GM12874 (cell line): ENCODE data around the gene SNX14.

ENCODE experiments used
- TF ChIP-seq, protein P1 (sequence below): IDR thresholded peaks from 2 replicates; pipeline ENCODE4 v1.5.1; 2011; ENCODE audit warnings: low read depth, mild to moderate bottlenecking, control low read depth, low read length, moderate library complexity; ENCODE audit not compliant: insufficient read depth

The SNX14 gene

DNA sequence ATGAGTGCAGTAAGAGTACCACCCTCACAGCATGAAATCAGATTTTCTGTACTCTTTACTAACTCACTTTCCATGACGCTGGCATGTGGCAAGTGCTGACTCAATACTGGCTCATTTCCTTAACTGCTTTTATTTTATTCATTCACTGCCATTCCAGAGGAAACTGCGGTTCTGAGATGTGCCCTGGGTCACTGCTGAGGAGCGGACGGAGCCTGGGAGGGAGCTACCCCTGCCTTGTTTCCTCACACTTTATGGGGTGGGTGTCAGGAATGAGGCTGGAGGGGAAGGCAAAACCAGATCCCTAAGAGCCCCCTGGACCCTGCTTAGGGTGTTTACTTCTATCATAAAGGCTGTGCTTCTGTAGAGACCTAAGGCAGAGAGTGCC lies 129.4 kb downstream of the SNX14 start:
- TF ChIP-seq, protein P1, sequence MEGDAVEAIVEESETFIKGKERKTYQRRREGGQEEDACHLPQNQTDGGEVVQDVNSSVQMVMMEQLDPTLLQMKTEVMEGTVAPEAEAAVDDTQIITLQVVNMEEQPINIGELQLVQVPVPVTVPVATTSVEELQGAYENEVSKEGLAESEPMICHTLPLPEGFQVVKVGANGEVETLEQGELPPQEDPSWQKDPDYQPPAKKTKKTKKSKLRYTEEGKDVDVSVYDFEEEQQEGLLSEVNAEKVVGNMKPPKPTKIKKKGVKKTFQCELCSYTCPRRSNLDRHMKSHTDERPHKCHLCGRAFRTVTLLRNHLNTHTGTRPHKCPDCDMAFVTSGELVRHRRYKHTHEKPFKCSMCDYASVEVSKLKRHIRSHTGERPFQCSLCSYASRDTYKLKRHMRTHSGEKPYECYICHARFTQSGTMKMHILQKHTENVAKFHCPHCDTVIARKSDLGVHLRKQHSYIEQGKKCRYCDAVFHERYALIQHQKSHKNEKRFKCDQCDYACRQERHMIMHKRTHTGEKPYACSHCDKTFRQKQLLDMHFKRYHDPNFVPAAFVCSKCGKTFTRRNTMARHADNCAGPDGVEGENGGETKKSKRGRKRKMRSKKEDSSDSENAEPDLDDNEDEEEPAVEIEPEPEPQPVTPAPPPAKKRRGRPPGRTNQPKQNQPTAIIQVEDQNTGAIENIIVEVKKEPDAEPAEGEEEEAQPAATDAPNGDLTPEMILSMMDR: no peak

DNA sequence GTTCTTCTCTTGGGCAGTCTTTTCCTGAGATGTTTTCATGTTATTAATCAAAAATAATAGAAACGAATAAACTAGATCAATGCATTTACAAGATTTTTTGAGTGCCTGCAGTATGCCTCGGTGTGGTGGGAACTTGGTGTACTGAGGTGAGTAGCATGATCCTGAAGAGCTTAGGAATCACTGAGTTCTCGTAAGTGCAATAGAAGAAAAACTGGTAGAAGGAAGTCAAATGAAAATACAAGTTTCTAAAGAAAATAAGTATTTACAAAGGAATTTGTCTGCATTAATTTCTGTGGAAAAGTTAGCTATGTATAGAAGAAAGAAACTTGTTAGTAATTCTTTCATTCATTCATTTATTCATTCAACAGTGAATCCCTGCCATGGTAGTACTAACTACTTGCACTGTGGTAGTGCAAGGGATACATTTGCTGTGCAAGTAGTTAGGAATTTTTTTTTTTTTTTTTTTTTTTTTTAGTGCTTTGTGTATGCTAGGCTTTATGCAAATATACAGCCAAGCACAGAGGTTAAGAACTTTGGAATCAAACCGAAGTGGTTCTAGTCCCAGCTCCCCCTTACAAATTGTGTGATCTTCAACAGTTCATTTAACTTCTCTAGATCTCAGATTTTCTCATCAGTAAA lies 129.9 kb downstream of the SNX14 start:
- TF ChIP-seq, protein P1: no peak

DNA sequence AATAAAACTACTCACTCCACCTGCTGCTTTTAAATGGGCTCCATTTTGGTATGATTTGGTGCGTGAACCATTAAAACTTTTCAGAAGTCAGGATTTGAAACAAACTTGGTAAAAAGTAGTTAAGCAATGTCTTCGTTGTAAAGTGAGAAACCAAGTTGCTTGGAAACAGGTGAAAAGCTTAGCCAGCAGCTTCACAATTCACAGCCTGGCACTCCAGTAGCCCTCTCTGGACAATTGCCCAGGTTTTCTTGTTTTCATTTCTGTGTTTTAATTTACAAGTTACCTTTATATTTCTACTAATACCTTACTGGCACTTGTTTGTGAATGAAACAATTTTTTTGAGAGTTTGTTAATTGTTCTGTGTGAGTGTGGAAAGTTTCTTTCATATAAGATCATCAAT lies 131.0 kb downstream of the SNX14 start:
- TF ChIP-seq, protein P1: no peak

DNA sequence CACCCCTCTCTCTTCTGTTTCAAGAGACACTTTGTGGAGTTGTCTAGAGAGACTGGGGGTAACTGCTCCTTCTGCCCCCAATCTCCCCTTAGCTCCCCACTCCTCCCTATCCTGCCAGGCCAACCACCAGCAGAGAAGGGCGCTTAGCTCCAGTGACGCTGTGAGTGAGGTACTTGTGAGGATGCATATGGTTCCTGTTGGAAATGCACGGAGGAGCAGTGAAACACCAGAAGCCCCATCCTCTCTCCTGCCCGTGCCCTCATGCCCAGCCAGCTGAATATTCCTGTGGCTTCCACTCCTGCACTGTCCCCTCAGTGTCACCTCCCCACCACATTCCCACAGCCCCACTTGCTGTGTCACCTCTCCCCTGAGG lies 131.9 kb downstream of the SNX14 start:
- TF ChIP-seq, protein P1: no peak

DNA sequence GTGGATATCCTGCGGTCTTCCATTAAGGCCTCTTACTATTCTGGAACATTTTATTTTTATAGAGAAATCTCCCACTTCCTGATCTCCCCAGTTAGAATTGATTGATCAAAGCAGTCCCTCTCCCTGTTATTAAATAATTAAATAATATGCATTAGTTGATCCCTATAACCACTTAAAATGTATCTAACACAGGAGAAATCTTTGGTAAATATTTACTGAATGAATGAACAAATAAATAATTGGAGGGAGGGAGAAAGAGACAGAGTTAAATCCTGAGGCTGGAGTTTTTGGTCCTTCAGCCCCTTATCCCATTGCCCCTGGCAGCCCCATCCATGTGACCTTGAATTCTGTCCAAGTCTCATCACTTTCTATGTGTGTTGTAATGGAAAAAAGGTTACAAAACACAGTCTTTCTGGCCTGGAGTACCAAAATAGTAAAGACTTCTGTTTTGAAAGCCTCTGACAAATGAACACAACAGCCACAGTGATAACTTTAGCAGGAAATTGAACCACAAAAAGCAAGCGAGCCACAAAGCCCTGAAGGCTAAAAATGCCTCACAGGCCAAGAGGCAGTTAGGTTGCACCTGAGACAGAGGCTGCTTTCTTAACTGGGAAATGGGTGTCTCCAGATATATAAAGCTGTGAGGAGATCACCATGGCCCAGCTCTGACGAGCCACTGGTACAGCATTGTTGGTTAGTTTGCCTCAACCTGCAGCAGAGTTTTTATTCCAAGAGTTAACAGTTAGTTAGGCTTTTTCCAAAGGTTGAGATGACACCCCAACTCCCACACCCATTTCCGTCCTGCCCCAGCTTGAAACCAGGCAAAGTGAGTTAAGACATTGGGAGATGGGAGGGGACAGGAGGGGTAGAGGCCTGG lies 132.5 kb downstream of the SNX14 start:
- TF ChIP-seq, protein P1: no peak

DNA sequence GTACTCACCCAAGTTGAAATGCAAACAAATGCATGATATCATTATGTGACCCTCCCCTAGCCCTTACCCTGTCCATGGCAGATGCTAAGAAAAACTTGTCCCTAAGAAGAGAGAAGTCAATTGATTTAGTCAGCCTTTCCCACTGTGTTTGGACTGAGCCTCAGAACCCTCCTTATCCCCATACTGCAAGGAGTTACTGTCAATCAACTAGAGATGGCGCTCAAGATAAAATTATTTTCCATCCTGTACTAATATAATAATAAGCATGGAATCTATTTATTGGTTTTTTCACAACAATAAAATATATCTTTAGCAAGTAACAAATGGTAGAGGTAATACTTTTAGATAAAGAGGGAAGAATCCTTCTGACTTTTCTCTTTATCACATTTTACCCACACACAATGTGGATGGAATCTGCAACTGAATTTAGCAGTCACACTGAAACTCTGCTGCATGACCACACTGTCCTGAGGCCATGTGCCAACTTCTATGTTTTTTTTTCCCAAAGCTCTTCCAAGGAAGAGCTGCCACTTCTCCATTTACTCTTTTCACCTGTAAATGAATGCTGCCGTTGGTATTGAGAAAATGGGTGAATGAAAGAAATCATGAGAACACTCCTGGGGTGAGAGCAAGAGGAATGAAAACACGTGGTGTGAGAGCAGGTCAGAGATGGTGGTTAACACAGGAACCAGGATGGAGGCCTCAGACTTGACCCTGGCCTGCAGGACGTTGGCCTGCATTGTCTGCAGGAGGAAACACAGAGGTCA lies 133.3 kb downstream of the SNX14 start:
- TF ChIP-seq, protein P1: no peak
